GM12801 (cell line): Measurements from ENCODE around the gene SHB.

Experiments used
- TF ChIP-seq, protein P1 (sequence below): IDR thresholded peaks from one replicate; pipeline ENCODE4 v1.5.1; 2011; ENCODE audit warnings: control low read depth; ENCODE audit not compliant: insufficient read length; ENCODE audit errors: extremely low read depth

The SHB gene

DNA sequence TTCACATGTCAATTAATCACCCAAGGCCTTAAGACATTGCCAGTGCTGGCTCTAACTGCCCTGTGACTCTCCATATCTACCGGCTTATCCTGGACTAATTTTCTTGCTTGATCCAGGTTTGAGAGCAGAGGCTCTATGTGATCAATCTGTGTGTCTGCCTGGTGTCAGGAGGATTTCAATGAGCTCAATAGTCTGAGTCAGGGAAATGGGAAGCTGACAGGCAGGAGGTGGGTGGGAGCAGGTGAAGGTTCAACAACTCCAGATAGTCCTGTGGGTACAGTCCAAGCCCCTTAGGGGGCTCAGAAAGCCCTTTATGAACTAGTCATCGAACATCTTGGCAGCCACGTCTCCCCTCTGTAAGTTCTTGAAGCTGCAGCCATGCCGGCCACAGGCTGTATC lies 72.2 kb downstream of the SHB start:
- TF ChIP-seq, protein P1, sequence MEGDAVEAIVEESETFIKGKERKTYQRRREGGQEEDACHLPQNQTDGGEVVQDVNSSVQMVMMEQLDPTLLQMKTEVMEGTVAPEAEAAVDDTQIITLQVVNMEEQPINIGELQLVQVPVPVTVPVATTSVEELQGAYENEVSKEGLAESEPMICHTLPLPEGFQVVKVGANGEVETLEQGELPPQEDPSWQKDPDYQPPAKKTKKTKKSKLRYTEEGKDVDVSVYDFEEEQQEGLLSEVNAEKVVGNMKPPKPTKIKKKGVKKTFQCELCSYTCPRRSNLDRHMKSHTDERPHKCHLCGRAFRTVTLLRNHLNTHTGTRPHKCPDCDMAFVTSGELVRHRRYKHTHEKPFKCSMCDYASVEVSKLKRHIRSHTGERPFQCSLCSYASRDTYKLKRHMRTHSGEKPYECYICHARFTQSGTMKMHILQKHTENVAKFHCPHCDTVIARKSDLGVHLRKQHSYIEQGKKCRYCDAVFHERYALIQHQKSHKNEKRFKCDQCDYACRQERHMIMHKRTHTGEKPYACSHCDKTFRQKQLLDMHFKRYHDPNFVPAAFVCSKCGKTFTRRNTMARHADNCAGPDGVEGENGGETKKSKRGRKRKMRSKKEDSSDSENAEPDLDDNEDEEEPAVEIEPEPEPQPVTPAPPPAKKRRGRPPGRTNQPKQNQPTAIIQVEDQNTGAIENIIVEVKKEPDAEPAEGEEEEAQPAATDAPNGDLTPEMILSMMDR = no peak

DNA sequence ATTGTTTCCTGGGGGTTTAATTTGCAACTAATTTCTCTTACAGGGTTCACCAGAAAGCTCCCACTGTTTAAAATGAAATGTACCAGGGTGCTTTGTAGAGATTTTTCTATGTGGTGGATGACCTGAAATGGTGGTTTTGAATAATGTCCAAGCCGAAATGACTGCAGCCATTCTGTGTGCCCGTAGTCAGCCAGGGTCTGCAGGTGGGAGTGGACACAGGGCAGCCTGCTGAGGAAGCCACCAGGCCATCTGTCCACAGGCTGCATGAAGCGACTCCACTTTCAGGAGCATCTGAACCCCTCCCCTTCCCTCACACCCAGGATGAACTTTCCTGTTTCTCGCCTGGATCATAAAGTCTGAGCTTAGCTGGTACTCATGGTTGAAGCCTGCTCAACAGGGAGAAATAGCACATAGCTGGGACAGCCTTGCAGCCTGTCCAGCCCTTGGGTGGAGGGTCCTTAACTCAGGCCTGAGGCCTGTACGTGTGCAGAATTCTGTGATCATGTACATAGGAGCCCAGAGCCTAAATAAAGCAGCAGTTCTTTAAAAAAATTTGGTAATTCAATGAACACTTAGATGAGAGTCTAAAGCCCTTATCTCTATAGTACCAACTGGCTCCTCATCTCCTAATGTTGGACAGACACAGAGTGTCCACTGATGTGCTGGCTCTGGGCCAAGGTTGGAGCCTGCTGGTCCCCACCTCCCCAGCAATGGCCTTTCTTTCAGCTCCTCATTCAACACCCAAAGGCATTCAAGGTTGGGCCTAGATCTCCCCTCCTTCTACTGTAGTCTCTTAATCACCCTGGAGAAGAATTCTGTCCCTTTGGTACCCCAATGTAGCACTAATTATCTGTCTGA lies 72.8 kb downstream of the SHB start:
- TF ChIP-seq, protein P1 = no peak

DNA sequence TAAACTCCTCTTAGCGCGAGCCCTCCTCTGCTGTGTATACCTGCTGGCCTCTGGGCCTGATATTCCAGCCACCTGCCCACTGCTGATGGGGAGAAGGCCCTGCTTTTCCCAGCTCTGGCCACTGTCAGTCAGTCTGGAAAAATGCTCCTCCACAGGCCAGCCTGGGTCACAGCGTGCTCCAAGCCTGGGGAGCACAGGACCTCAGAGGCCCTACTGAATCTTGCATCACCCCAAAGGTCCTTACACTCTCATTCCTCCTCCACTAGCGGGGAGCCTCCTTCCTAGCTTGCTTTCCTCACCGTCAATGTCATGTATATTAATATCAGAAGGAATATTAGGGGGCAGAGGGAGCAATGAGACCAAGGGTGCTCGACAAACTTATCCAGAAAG lies 73.7 kb downstream of the SHB start:
- TF ChIP-seq, protein P1 = no peak

DNA sequence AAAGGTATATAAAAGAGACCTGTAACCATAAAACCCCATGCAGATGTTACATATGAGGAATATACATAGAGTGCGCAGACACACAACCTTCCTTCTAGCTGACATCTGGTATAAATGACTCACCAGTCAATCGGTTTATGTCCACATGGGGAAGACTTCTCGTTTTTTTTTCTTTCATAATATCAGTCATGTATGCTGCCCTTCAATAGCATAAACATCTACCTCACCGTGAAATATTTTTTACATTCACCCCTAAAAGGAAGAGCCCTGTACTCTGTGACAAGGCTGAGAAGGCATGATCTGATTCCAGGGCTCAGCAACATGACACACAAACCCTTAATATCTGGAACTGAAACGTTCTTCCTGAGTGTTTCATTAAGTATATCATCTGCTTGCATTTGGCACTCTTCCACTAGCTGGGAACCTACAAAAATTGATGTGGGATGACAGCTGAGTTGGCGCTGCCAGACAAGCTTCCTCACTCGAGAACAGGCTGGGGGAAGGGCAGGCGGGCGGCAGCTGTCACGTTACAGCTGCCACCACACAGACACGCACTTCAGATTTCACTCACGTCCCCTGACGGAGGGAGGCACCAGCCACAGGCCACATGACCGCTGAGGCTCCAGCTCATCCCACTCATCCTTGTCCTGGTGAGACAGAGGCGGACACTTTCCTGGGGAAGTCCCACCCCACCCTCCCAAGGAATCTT lies 74.2 kb downstream of the SHB start:
- TF ChIP-seq, protein P1 = no peak

DNA sequence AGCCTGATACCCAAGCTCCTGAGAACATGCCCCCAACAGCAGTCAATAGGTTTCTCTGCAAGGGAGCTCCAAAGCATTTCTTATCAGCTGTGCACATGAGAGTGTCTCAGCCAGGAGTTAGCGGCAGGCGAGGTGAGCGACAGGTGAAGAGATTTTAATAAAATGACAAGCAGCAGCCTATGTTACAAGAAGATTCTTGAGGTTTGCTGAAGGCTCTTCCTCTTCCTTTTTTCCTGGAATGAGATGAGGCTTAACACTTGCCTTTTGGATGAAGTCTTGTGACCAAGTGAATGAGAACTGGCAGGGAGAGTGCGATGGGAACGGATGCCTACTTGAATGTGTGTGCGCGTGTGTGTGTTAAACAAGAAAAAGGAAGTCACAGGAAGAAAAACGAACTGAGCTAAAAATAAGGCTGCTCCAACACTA lies 76.1 kb downstream of the SHB start:
- TF ChIP-seq, protein P1 = no peak

DNA sequence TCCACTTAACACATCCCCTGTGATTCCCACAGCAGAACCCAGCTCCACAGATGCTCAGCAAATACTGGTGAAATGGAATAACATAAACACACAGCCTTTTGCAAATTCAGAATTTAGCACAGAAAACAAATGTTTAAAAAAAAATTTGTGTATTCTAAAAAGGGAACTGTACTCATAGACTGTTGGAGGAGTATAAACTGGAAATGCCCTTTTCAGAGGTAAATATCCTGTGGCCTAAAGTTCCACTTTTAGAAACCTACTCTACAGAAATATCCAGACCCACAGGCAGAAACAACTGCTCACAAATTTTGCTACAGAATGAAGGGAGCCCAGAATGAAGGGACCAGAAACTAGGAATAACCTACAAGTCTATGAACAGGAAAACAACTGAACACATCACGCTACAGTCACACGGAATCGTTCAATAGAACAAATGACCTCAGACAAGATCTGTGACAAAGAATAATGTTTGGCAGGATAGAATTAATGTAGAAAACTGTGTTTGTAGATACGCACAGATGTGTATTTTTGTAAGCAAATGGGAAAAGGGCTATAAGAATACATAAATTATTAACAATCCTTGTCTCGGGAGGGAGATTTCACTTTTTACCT lies 78.5 kb downstream of the SHB start:
- TF ChIP-seq, protein P1 = no peak

DNA sequence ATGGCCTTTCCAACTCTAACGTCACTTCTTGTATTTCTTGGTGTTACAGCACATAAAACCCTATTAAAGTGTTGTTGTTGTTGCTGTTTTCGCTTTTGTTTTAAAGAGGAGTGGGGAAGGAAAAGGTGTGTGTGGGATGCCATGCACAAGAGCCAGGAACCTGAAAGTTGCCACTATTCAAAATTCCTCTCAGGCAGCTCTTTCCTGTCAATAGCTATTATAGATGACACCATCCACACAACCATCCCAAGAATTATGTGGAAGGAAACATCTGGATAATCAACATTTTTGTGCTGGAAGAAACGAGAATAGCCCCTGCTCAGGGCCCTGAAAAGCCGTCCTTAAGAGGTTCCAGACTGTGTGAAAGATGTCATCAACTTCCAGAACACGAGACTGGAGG lies 79.3 kb downstream of the SHB start:
- TF ChIP-seq, protein P1 = no peak
